ENCODE results near the gene AFF4.

GRCh38 chr5:132996307-132996706 lies 32.9 kb upstream of the AFF4 start:
- TF ChIP-seq CTCF (IDR thresholded peaks at IDR 0.05) = no peak
- TF ChIP-seq POLR2A (IDR thresholded peaks at IDR 0.05) = no peak
